ENCODE data around the gene ARHGAP6. TPM values are rescaled to one million over a fixed set of nuclear protein-coding genes. Genes with fewer than 3 reads are reported as not detected.

ARHGAP6 gene
- total RNA-seq, 1 experiment from 2014 or later: 0.50 TPM

DNA sequence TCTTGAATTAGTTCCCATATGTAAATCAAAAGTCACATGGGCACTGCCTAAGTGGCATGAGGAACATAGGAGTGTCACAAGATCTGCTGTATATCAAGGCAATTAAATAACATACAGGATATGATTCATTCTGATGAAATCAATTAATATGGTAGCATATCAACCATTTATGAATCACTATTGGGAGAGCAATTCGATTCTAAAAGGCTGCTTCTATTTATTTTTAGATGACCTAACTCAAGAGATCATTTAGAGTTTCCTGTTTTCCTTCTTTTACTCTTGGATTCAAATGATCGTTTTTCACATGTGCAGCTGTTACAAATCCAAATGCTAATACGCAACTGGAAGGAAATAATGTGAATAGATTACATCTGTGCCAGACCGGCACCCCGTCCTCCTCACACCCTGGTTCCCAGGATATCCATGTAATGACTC is 472.7 kb downstream of the ARHGAP6 start:
- Mint-ChIP-seq H3K27ac (ENCODE audit: unreplicated experiment) (no peak overlapping the region), H3K4me3 (ENCODE audit: unreplicated experiment) (no peak overlapping the region), H3K9me3 (ENCODE audit: unreplicated experiment) (no peaks in the 10 kb centered on the region), H3K36me3 (ENCODE audit: insufficient read depth, unreplicated experiment) (no peaks in the 10 kb centered on the region), H3K27me3 (ENCODE audit: insufficient read depth, unreplicated experiment) (no peaks in the 10 kb centered on the region), H3K4me1 (ENCODE audit: low read depth, unreplicated experiment) (no peaks in the 10 kb centered on the region)
- intact Hi-C loops (cut with micrococcal nuclease; ENCODE audit: unreplicated experiment): no loop called here
- Histone ChIP-seq H3K36me3 (ENCODE audit: control insufficient read depth, insufficient read depth, low read length) (no peaks in the 10 kb centered on the region), H3K4me1 (no peaks in the 10 kb centered on the region), H3K4me3 (ENCODE audit: low read depth, low read length) (no peak overlapping the region), H3K9me3 (no peaks in the 10 kb centered on the region), H3K27me3 (replicated peaks; ENCODE audit: control insufficient read depth, insufficient read depth, low read length) (no peaks in the 10 kb centered on the region)
- no TSS peak for BruUV-seq (replicated peaks)
- CTCF ChIA-PET: no interaction called here
- TF ChIP-seq, protein P1, sequence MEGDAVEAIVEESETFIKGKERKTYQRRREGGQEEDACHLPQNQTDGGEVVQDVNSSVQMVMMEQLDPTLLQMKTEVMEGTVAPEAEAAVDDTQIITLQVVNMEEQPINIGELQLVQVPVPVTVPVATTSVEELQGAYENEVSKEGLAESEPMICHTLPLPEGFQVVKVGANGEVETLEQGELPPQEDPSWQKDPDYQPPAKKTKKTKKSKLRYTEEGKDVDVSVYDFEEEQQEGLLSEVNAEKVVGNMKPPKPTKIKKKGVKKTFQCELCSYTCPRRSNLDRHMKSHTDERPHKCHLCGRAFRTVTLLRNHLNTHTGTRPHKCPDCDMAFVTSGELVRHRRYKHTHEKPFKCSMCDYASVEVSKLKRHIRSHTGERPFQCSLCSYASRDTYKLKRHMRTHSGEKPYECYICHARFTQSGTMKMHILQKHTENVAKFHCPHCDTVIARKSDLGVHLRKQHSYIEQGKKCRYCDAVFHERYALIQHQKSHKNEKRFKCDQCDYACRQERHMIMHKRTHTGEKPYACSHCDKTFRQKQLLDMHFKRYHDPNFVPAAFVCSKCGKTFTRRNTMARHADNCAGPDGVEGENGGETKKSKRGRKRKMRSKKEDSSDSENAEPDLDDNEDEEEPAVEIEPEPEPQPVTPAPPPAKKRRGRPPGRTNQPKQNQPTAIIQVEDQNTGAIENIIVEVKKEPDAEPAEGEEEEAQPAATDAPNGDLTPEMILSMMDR (IDR thresholded peaks at IDR 0.05; ENCODE audit: insufficient read depth in 1 of 2, low read depth in 1 of 2, low read length in 1 of 2, severe bottlenecking in 1 of 2, unreplicated experiment in 1 of 2): no peak
- POLR2A ChIA-PET: no interaction called here
- DNase-seq: no peak

DNA sequence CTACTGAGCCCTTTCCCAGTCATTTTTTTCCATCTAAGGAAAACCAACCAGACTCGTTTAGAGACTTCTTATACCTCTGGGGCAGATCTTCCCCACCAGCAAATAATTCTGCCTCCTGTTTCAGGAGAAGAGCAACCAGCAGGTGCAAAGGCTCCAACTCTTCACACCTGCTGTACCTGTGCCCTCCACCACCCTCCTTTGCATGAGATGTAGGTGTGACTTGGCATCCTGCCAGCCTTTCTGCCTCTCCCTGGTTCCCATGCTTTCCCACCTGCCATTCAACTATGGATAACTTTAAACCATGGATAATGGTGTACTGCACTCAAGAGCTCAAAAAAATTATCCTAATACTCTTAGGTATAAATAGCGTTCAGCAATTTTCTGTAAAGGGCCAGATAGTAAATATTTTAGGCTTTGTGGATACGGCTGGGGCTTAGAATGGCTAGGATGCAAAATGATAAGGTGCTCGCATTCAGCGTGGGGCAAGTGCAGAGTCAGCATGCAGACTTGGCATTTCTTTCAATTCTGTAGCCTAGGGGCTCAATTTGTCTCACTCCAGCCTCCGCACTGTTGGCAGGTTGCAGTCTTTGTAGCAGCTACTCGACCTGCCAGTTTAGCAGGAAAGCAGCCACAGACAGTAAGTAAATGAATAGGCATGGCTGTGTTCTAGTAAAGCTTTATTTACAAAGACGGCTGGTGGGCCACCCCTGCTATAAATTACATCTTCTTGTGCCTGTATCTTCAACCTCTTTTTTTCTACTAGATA is 474.8 kb downstream of the ARHGAP6 start:
- CTCF ChIA-PET: no interaction called here
- Mint-ChIP-seq H3K27ac (ENCODE audit: unreplicated experiment) (no peak overlapping the region), H3K9me3 (ENCODE audit: unreplicated experiment) (no peaks in the 10 kb centered on the region), H3K4me1 (ENCODE audit: low read depth, unreplicated experiment) (no peaks in the 10 kb centered on the region), H3K4me3 (ENCODE audit: unreplicated experiment) (no peak overlapping the region), H3K36me3 (ENCODE audit: insufficient read depth, unreplicated experiment) (no peaks in the 10 kb centered on the region), H3K27me3 (ENCODE audit: insufficient read depth, unreplicated experiment) (no peaks in the 10 kb centered on the region)
- Histone ChIP-seq H3K4me3 (ENCODE audit: low read depth, low read length) (no peak overlapping the region), H3K4me1 (no peaks in the 10 kb centered on the region), H3K36me3 (ENCODE audit: control insufficient read depth, insufficient read depth, low read length) (no peaks in the 10 kb centered on the region), H3K9me3 (no peaks in the 10 kb centered on the region), H3K27me3 (replicated peaks; ENCODE audit: control insufficient read depth, insufficient read depth, low read length) (no peaks in the 10 kb centered on the region)
- no TSS peak for BruUV-seq (replicated peaks)
- intact Hi-C loops (cut with micrococcal nuclease; ENCODE audit: unreplicated experiment): no loop called here
- TF ChIP-seq, protein P1 (IDR thresholded peaks at IDR 0.05; ENCODE audit: insufficient read depth in 1 of 2, low read depth in 1 of 2, low read length in 1 of 2, severe bottlenecking in 1 of 2, unreplicated experiment in 1 of 2): no peak
- no peak for DNase-seq
- POLR2A ChIA-PET: no interaction called here

DNA sequence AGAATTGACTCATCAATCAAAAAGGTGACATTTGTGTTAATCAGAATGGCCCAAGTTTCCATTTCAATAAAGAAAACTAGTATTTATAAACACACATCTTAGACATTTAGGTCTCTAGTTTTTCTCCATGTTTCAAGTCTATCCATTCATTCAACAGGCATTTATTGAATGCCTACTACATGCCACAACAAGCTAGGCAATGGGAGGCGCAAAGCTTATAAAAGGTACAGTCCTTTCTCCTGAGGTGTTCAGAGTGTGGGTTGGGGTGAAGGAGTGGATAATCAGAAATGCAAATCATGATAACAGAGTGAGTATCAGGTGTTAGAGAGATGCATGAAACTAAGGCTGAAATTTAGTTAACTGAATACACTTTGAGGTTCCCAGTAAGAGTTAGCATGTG is 476.6 kb downstream of the ARHGAP6 start:
- no peaks in the 10 kb centered on the region for H3K9me3 ChIP-seq
- Mint-ChIP-seq H3K9me3 (ENCODE audit: unreplicated experiment) (no peaks in the 10 kb centered on the region), H3K27ac (ENCODE audit: unreplicated experiment) (no peak overlapping the region), H3K36me3 (ENCODE audit: insufficient read depth, unreplicated experiment) (no peaks in the 10 kb centered on the region), H3K4me1 (ENCODE audit: low read depth, unreplicated experiment) (no peaks in the 10 kb centered on the region), H3K27me3 (ENCODE audit: insufficient read depth, unreplicated experiment) (no peaks in the 10 kb centered on the region), H3K4me3 (ENCODE audit: unreplicated experiment) (no peak overlapping the region)
- no peak for DNase-seq
- H3K36me3 ChIP-seq (ENCODE audit: control insufficient read depth, insufficient read depth, low read length): no peaks in the 10 kb centered on the region
- no peaks in the 10 kb centered on the region for H3K27me3 ChIP-seq (replicated peaks; ENCODE audit: control insufficient read depth, insufficient read depth, low read length)
- H3K4me1 ChIP-seq: no peaks in the 10 kb centered on the region
- no TSS peak for BruUV-seq (replicated peaks)
- H3K4me3 ChIP-seq (ENCODE audit: low read depth, low read length): no peak overlapping the region
- TF ChIP-seq, protein P1 (IDR thresholded peaks at IDR 0.05; ENCODE audit: insufficient read depth in 1 of 2, low read depth in 1 of 2, low read length in 1 of 2, severe bottlenecking in 1 of 2, unreplicated experiment in 1 of 2): no peak
- POLR2A ChIA-PET: no interaction called here
- CTCF ChIA-PET: no interaction called here
- intact Hi-C loops (cut with micrococcal nuclease; ENCODE audit: unreplicated experiment): no loop called here
